Fibroblast of skin of abdomen (primary cell): Measurements from ENCODE around the gene CAPSL.
A peak's percentile ranks its signal among the peaks of the same experiment; 100 is the strongest.
"Not testable (repeated sequence)": the region's sequence is repeated elsewhere in the genome, so short reads cannot be mapped to it uniquely, and the experiment has no call there.

Experiments used
- DNase-seq: peaks from one replicate; pipeline ENCODE4 v3.0.0-alpha.2; 2013

The CAPSL gene

GRCh38 chr5:35904443-35905132 is 33.8 kb downstream of the CAPSL start:
- no peak for DNase-seq

- no peak for DNase-seq
Observed at GRCh38 chr5:35903631-35904203, 34.7 kb downstream of the CAPSL start.

GRCh38 chr5:35902046-35902672 is 36.3 kb downstream of the CAPSL start:
- peak; percentile 35 for DNase-seq

GRCh38 chr5:35900972-35901695 is 37.3 kb downstream of the CAPSL start:
- no peak for DNase-seq

- no peak for DNase-seq
Observed at GRCh38 chr5:35899800-35900199, 38.6 kb downstream of the CAPSL start.

GRCh38 chr5:35898952-35899660 is 39.3 kb downstream of the CAPSL start:
- DNase-seq: peak; percentile 35

GRCh38 chr5:35894131-35894530 is 44.3 kb downstream of the CAPSL start:
- DNase-seq: no peak

- not testable (repeated sequence) for DNase-seq
Observed at GRCh38 chr5:35892799-35893198, 45.6 kb downstream of the CAPSL start.

- no peak for DNase-seq
Observed at GRCh38 chr5:35890021-35891020, 48.1 kb downstream of the CAPSL start.

GRCh38 chr5:35887321-35888100 is 50.9 kb downstream of the CAPSL start:
- no peak for DNase-seq

- DNase-seq: no peak
Observed at GRCh38 chr5:35886381-35886780, 52.0 kb downstream of the CAPSL start.

GRCh38 chr5:35884773-35885172 is 53.6 kb downstream of the CAPSL start:
- DNase-seq: no peak

- peak; percentile 96 for DNase-seq
Observed at GRCh38 chr5:35884191-35884769, 54.1 kb downstream of the CAPSL start.

GRCh38 chr5:35881758-35882157 is 56.7 kb downstream of the CAPSL start:
- DNase-seq: no peak

- DNase-seq: no peak
Observed at GRCh38 chr5:35880156-35880555, 58.3 kb downstream of the CAPSL start.

GRCh38 chr5:35879649-35880048 is 58.8 kb downstream of the CAPSL start:
- DNase-seq: no peak

- DNase-seq: no peak
Observed at GRCh38 chr5:35879096-35879495, 59.3 kb downstream of the CAPSL start.

GRCh38 chr5:35878079-35878478 is 60.3 kb downstream of the CAPSL start:
- DNase-seq: no peak

- DNase-seq: no peak
Observed at GRCh38 chr5:35877655-35878054, 60.8 kb downstream of the CAPSL start.

GRCh38 chr5:35876922-35877321 is 61.5 kb downstream of the CAPSL start:
- DNase-seq: no peak
